ENCODE measurements around the gene NHEJ1. TPM values are rescaled to one million over a fixed set of nuclear protein-coding genes. Genes with fewer than 3 reads are reported as not detected.
A peak's percentile ranks its signal among the peaks of the same experiment; 100 is the strongest.

The NHEJ1 gene
- total and polyA plus RNA-seq, 2 donors (not counting 3 experiments of a cell fraction or from before 2014, with no cell fraction given) = 12.8 to 12.9 TPM

DNA sequence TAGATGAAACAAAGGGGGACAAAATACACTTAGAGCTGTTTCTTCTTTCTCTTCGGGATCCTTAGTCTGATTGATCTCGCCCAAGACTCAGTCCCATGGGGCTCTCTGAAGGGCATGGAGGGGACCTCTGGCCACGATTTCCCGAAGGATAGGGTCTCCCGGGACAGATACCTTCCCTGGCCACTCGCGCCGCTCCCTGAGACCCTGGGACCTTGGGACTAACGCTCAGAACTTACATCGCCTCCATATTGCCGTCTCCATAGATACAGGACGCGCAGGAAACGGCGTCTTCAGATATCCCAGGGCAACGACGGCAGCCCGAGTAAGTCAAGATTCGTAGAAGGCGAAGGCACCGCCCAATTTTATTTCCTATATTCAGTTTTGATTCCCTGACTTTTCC is 119.4 kb downstream of the NHEJ1 start, which contains the start of gene CFAP65:
Gene CFAP65 (minus strand): TSS at position 265 of the 400 bp plus-strand sequence. CDS start 2,468 bp downstream, outside the sequence.
- intact Hi-C loops (cut with micrococcal nuclease) (no loop called here), dilution Hi-C loops (cut with MboI; ENCODE audit: extremely low pct_ligation_motif_present, low sequenced_read_pairs) (no loop called here)
- Histone ChIP-seq H3K4me3 (replicated peaks in 1 of 3; ENCODE audit: insufficient read depth in 1 of 3, low read depth in 1 of 3, low read length in 3 of 3) (peak within 1 kb of the TSS in 1 of 3 experiments; percentile 21), H3K4me2 (ENCODE audit: insufficient read depth, low read length) (no peak within 1 kb of the TSS), H4K20me1 (replicated peaks; ENCODE audit: control insufficient read depth, extremely low read depth, insufficient read depth, low read length) (no peaks in the 10 kb centered on the region), H3K27ac (ENCODE audit: insufficient read depth, low read depth, low read length) (no peak within 1 kb of the TSS), H3K4me1 (ENCODE audit: control insufficient read depth, extremely low read depth, insufficient read depth, low read length) (no peaks in the 10 kb centered on the region), H3K36me3 (ENCODE audit: control insufficient read depth in 2 of 2, extremely low read depth in 1 of 2, insufficient read depth in 2 of 2, low read length in 2 of 2) (no peaks in the 10 kb centered on the region), H3K9ac (replicated peaks; ENCODE audit: extremely low read depth, insufficient read depth, low read length) (no peak within 1 kb of the TSS), H3K9me3 (replicated peaks; ENCODE audit: control insufficient read depth, insufficient read depth, low read length) (no peaks in the 10 kb centered on the region), H3K79me2 (ENCODE audit: control insufficient read depth, insufficient read depth, low read length) (no peaks in the 10 kb centered on the region), H3K27me3 (ENCODE audit: control insufficient read depth in 2 of 2, insufficient read depth in 2 of 2, low read length in 2 of 2) (peaks cover 18 to 22% of the 10 kb centered on the region in 2 experiments), H3K9me1 (replicated peaks; ENCODE audit: control insufficient read depth, extremely low read depth, insufficient read depth, low read length) (no peaks in the 10 kb centered on the region), H2AFZ (ENCODE audit: low read depth, low read length) (peak within 1 kb of the TSS; percentile 1)
- FAIRE-seq (peak; percentile 8), DNase-seq (ENCODE audit: low read depth, low spot score) (peak; percentile 40)
- POLR2A ChIA-PET = no interaction called here
- no TSS peak for BruUV-seq (replicated peaks)
- TF ChIP-seq MYC (IDR thresholded peaks at IDR 0.05; ENCODE audit: low read depth, low read length) (no peak), FOS (IDR thresholded peaks at IDR 0.05; ENCODE audit: borderline replicate concordance, insufficient read depth, low read length) (no peak), EZH2 (IDR thresholded peaks at IDR 0.05; ENCODE audit: borderline replicate concordance, low read depth, low read length, severe bottlenecking) (peak; percentile 44)
- TF ChIP-seq, protein P1, sequence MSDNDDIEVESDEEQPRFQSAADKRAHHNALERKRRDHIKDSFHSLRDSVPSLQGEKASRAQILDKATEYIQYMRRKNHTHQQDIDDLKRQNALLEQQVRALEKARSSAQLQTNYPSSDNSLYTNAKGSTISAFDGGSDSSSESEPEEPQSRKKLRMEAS (IDR thresholded peaks at IDR 0.05; ENCODE audit: insufficient read depth, insufficient read length) = no peak
- CTCF ChIA-PET = interaction anchor here (0.6 to 5.6 kb wide), 7 partner anchors 11 to 115 kb away, joined by 3 to 52 read pairs (median 11); no protein-coding TSS in a partner anchor

DNA sequence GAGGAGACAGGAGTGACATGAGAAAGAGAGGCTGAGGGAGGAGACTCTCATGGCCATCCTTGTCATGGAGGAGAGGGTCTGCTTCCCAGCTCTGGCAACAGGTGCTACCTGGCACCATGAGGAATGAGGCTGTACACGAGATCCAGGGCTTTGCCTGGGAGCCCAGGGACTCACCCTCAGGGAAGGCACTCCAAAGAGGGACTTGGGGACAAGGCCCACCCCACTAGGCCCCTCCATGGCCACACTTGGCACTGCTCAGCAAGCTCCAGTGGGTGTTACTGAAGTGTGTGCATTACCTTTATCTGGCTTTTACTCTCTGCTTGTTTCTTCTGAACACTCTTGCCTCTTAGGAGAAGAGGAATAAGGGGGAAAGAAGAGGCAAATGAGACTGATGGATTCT is 122.0 kb downstream of the NHEJ1 start:
- H4K20me1 ChIP-seq (replicated peaks; ENCODE audit: control insufficient read depth, extremely low read depth, insufficient read depth, low read length) = no peaks in the 10 kb centered on the region
- peaks cover 30 to 32% of the 10 kb centered on the region in 2 experiments for H3K27me3 ChIP-seq (ENCODE audit: control insufficient read depth in 2 of 2, insufficient read depth in 2 of 2, low read length in 2 of 2)
- H3K9ac ChIP-seq (replicated peaks; ENCODE audit: extremely low read depth, insufficient read depth, low read length) = no peak overlapping the region
- H3K36me3 ChIP-seq (ENCODE audit: control insufficient read depth in 2 of 2, extremely low read depth in 1 of 2, insufficient read depth in 2 of 2, low read length in 2 of 2) = no peaks in the 10 kb centered on the region
- intact Hi-C loops (cut with micrococcal nuclease) (no loop called here), dilution Hi-C loops (cut with MboI; ENCODE audit: extremely low pct_ligation_motif_present, low sequenced_read_pairs) (no loop called here)
- DNase-seq (ENCODE audit: low read depth, low spot score) (no peak), FAIRE-seq (no peak)
- no peak overlapping the region for H3K4me3 ChIP-seq (replicated peaks in 1 of 3; ENCODE audit: insufficient read depth in 1 of 3, low read depth in 1 of 3, low read length in 3 of 3)
- no peaks in the 10 kb centered on the region for H3K79me2 ChIP-seq (ENCODE audit: control insufficient read depth, insufficient read depth, low read length)
- no peak for TF ChIP-seq JUN (IDR thresholded peaks at IDR 0.05; ENCODE audit: borderline replicate concordance, insufficient read depth, insufficient read length, low read depth)
- TF ChIP-seq EZH2 (IDR thresholded peaks at IDR 0.05; ENCODE audit: borderline replicate concordance, low read depth, low read length, severe bottlenecking) = no peak
- TF ChIP-seq, protein P2, sequence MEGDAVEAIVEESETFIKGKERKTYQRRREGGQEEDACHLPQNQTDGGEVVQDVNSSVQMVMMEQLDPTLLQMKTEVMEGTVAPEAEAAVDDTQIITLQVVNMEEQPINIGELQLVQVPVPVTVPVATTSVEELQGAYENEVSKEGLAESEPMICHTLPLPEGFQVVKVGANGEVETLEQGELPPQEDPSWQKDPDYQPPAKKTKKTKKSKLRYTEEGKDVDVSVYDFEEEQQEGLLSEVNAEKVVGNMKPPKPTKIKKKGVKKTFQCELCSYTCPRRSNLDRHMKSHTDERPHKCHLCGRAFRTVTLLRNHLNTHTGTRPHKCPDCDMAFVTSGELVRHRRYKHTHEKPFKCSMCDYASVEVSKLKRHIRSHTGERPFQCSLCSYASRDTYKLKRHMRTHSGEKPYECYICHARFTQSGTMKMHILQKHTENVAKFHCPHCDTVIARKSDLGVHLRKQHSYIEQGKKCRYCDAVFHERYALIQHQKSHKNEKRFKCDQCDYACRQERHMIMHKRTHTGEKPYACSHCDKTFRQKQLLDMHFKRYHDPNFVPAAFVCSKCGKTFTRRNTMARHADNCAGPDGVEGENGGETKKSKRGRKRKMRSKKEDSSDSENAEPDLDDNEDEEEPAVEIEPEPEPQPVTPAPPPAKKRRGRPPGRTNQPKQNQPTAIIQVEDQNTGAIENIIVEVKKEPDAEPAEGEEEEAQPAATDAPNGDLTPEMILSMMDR (IDR thresholded peaks at IDR 0.05; ENCODE audit: extremely low read depth in 1 of 2, insufficient read depth in 1 of 2, low read depth in 1 of 2, low read length in 2 of 2) = no peak
- no peak for TF ChIP-seq GATA2 (IDR thresholded peaks at IDR 0.05; ENCODE audit: insufficient read depth, insufficient read length, low read depth, low read length)
- no peak for TF ChIP-seq FOS (IDR thresholded peaks at IDR 0.05; ENCODE audit: borderline replicate concordance, insufficient read depth, low read length)
- H3K9me3 ChIP-seq (replicated peaks; ENCODE audit: control insufficient read depth, insufficient read depth, low read length) = no peaks in the 10 kb centered on the region
- POLR2A ChIA-PET = no interaction called here
- H3K27ac ChIP-seq (ENCODE audit: insufficient read depth, low read depth, low read length) = no peak overlapping the region
- H2AFZ ChIP-seq (ENCODE audit: low read depth, low read length) = no peak overlapping the region
- BruUV-seq (replicated peaks) = no TSS peak
- no peak overlapping the region for H3K4me2 ChIP-seq (ENCODE audit: insufficient read depth, low read length)
- no peaks in the 10 kb centered on the region for H3K9me1 ChIP-seq (replicated peaks; ENCODE audit: control insufficient read depth, extremely low read depth, insufficient read depth, low read length)
- H3K4me1 ChIP-seq (ENCODE audit: control insufficient read depth, extremely low read depth, insufficient read depth, low read length) = no peaks in the 10 kb centered on the region
- CTCF ChIA-PET = interaction anchor here (0.7 to 5.6 kb wide), 3 partner anchors 9 to 81 kb away, joined by 3 to 52 read pairs (median 7); no protein-coding TSS in a partner anchor
